Mucosa of descending colon (tissue), 3 donors: ENCODE data around the gene PIGC. TPM values are rescaled to one million over a fixed set of nuclear protein-coding genes. Genes with fewer than 3 reads are reported as not detected.

Source experiments
- ATAC-seq: fragments of 200-7000 bp; cut with Tn5 transposase; one replicate; pipeline ENCODE4 v1.9.1; 2020; ENCODE audit warnings: mild to moderate bottlenecking, moderate library complexity
- DNase-seq, 3 donors: peaks; one replicate each; pipeline ENCODE4 v3.0.0-alpha.2; 2020
- H3K36me3 ChIP-seq: fragments of 200-600 bp; one replicate; pipeline ENCODE4 v1.8.0; 2021; ENCODE audit warnings: low read depth, mild to moderate bottlenecking
- H3K4me1 ChIP-seq: fragments of 200-600 bp; one replicate; pipeline ENCODE4 v1.8.0; 2021; ENCODE audit warnings: low read depth, mild to moderate bottlenecking
- H3K4me3 ChIP-seq: fragments of 200-600 bp; one replicate; pipeline ENCODE4 v1.8.0; 2021; ENCODE audit warnings: mild to moderate bottlenecking
- H3K9me3 ChIP-seq: fragments of 200-600 bp; one replicate; pipeline ENCODE4 v1.8.0; 2021; ENCODE audit warnings: mild to moderate bottlenecking
- intact Hi-C, 2 donors: fragments of 100-400 bp; cut with DNase I in 1 of 2; cut with micrococcal nuclease in 1 of 2; formaldehyde crosslinking; loops; one replicate each; pipeline versions ENCODE4 v1.11.0 to v1.11.1; 2022; cut with DNase I, micrococcal nuclease
- long read RNA-seq, 2 donors: library from polyadenylated mRNA; unstranded; transcript quantifications; one replicate each; pipeline ENCODE4 v2.0.0, GENCODE V29; 2019 to 2021
- total RNA-seq, 3 donors: library from RNA; stranded (reverse); fragmentation: NEBNext Ultra II Directional in 2 of 3; extraction: Animal tissue kit (Norgen Biotek cat#: 25700) in 2 of 3; gene quantifications; one replicate each; pipeline versions ENCODE4 v1.2.1 to v1.2.4, GENCODE V29; 2021 to 2023
- TF ChIP-seq, protein P1 (sequence below): fragments of 200-600 bp; IDR thresholded peaks from one replicate; pipeline ENCODE4 v1.8.0; 2022; ENCODE audit warnings: antibody characterized with exemption, mild to moderate bottlenecking
- donor health status: DM: no; HTN: no; CAD: no; lungs with moderate emphysema.
- donor health status: DM: no; HTN: no; CAD: no.
- donor health status: DM: no; HTN: yes; CAD: no.

Gene PIGC
- total RNA-seq, result 10 to 100 TPM; 25.6 to 27.7 (median 26.3) TPM
- long read RNA-seq, donor 1, transcript PIGC-201 (2 exons, 1,447 nt), result major isoform, 27 of 39 reads
- long read RNA-seq, donor 1, partial matches to known transcripts, result 0 of 39 reads
- long read RNA-seq, donor 1, other reads (novel, unspliced or antisense), result 10 of 39 reads
- long read RNA-seq, donor 2, transcript PIGC-201 (2 exons, 1,447 nt), result major isoform, 24 of 31 reads
- long read RNA-seq, donor 2, partial matches to known transcripts, result 1 of 31 reads
- long read RNA-seq, donor 2, other reads (novel, unspliced or antisense), result 4 of 31 reads

DNA sequence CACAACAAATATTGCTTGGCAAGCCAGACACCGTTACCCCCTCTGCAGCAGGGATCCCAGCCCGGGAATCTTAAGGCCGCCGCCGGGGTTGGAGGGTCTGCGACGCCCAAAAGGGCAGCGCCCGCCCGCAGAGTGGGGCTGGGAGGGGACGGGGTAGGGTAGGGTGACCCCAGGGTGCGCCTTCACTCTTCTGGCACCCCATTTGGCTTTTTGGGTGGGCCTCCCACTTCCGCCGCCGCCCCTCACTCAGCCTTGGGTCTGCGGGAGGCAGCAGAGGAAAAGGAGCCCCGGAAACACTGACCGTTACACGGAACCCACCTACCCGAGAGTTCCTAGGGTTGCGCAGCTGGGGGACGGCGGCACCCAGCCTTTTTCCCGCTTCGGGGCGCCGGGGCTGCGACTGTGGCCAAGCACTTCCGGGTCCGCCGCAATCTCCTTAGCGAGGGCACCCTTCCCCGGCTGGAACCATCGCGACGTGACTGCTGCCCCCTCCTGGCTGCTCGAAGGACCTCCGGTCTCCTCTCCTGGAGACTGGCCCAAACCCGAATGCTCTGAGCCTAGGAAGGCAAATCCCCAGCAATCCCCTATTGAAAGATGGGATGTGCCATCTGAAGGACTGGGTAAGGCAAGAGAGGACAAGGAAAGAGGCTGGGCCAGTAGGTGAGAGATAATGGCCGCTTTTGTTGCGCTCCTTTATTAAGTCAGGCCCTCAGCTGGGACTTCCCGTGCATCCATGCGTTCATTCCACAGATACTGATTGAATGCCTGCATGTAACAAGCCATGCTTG, at the start of gene PIGC:
Gene PIGC, minus strand, starts transcription at position 404 of the 788 bp plus-strand sequence. CDS start 1,447 bp downstream, outside the sequence.
- DNase-seq (peak; percentile 92 to 95 (median 94)), ATAC-seq (peak; percentile 100)
- H3K4me1 ChIP-seq, result peaks cover 11% of the 10 kb centered on the region
- no peaks in the 10 kb centered on the region for H3K36me3 ChIP-seq
- TF ChIP-seq, protein P1, sequence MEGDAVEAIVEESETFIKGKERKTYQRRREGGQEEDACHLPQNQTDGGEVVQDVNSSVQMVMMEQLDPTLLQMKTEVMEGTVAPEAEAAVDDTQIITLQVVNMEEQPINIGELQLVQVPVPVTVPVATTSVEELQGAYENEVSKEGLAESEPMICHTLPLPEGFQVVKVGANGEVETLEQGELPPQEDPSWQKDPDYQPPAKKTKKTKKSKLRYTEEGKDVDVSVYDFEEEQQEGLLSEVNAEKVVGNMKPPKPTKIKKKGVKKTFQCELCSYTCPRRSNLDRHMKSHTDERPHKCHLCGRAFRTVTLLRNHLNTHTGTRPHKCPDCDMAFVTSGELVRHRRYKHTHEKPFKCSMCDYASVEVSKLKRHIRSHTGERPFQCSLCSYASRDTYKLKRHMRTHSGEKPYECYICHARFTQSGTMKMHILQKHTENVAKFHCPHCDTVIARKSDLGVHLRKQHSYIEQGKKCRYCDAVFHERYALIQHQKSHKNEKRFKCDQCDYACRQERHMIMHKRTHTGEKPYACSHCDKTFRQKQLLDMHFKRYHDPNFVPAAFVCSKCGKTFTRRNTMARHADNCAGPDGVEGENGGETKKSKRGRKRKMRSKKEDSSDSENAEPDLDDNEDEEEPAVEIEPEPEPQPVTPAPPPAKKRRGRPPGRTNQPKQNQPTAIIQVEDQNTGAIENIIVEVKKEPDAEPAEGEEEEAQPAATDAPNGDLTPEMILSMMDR, result peak; percentile 84
- H3K9me3 ChIP-seq, result no peaks in the 10 kb centered on the region
- H3K4me3 ChIP-seq, result peak within 1 kb of the TSS; percentile 86
- intact Hi-C loops, result no loop called here

GRCh38 chr1:172492421-172492820, 48.6 kb upstream of the PIGC start:
- Histone ChIP-seq H3K4me1 (no peaks in the 10 kb centered on the region), H3K9me3 (no peaks in the 10 kb centered on the region), H3K4me3 (no peak overlapping the region), H3K36me3 (no peaks in the 10 kb centered on the region)
- intact Hi-C loops, result no loop called here
- ATAC-seq, result no peak
- DNase-seq, result no peak
- TF ChIP-seq, protein P1, result no peak

- intact Hi-C loops, result no loop called here
Observed at GRCh38 chr1:172489847-172490246, 46.0 kb upstream of the PIGC start.

GRCh38 chr1:172488393-172488792, 44.5 kb upstream of the PIGC start:
- ATAC-seq (no peak), DNase-seq (no peak)
- H3K9me3 ChIP-seq, result no peaks in the 10 kb centered on the region
- intact Hi-C loops, result no loop called here
- no peaks in the 10 kb centered on the region for H3K36me3 ChIP-seq
- no peak overlapping the region for H3K4me3 ChIP-seq
- H3K4me1 ChIP-seq, result no peaks in the 10 kb centered on the region
- TF ChIP-seq, protein P1, result no peak

More at GRCh38 chr1:172489847-172490246, 46.0 kb upstream of the PIGC start:
- H3K4me3 ChIP-seq, result no peak overlapping the region
- no peaks in the 10 kb centered on the region for H3K9me3 ChIP-seq
- no peaks in the 10 kb centered on the region for H3K36me3 ChIP-seq
- H3K4me1 ChIP-seq, result no peaks in the 10 kb centered on the region
- DNase-seq (no peak), ATAC-seq (no peak)
- TF ChIP-seq, protein P1, result no peak

- no peaks in the 10 kb centered on the region for H3K9me3 ChIP-seq
- intact Hi-C loops, result no loop called here
- no peaks in the 10 kb centered on the region for H3K4me1 ChIP-seq
- TF ChIP-seq, protein P1, result no peak
- no peaks in the 10 kb centered on the region for H3K36me3 ChIP-seq
- DNase-seq (no peak), ATAC-seq (no peak)
- H3K4me3 ChIP-seq, result no peak overlapping the region
Observed at GRCh38 chr1:172487550-172487949, 43.7 kb upstream of the PIGC start.
